Kidney capillary endothelial cell (primary cell): ENCODE data around the gene MAPRE2.

Experiments
- DNase-seq: peaks from one replicate; pipeline ENCODE4 v3.0.0-alpha.2; 2018; ENCODE audit warnings: low spot score

Gene MAPRE2

GRCh38 chr18:35182151-35182550, 140.9 kb downstream of the MAPRE2 start:
- DNase-seq = no peak

- no peak for DNase-seq
Observed at GRCh38 chr18:35183886-35184285, 142.7 kb downstream of the MAPRE2 start.

- DNase-seq = no peak
Observed at GRCh38 chr18:35185771-35186170, 144.6 kb downstream of the MAPRE2 start.

DNA sequence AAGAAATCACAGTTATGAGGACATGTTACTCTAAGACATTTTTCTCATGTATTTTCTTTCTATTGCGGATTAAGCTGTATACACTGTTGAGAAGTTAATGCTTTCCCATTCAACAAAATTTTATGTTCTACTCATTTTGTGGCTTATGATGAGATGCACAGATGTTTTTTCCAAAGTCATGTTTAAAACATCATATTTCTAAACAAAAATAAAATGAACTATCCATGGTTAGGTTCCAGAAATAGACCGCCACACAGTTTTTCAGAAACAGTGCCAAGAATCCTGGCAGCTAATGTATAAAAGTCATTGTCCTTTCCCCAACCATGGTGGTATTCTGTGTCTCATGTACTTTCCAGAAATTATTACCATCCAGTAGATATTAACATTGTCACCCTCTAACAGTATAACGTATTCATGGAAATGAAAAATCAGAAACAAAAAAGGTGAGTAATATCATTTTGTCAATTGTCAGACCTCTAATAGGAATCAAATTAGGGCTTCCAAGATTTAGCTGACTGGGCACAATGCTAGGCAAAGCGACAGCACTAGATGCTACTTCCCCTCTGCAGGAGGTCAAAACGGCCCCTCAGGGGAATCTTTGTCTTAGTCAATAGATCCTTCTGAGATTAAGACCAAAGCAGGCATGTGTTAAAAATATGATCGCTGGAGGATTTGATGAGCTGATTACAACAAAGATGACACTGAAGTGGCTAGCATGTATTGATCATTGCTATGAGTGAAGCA, 145.2 kb downstream of the MAPRE2 start:
- no peak for DNase-seq

- no peak for DNase-seq
Observed at GRCh38 chr18:35189510-35189909, 148.3 kb downstream of the MAPRE2 start.

DNA sequence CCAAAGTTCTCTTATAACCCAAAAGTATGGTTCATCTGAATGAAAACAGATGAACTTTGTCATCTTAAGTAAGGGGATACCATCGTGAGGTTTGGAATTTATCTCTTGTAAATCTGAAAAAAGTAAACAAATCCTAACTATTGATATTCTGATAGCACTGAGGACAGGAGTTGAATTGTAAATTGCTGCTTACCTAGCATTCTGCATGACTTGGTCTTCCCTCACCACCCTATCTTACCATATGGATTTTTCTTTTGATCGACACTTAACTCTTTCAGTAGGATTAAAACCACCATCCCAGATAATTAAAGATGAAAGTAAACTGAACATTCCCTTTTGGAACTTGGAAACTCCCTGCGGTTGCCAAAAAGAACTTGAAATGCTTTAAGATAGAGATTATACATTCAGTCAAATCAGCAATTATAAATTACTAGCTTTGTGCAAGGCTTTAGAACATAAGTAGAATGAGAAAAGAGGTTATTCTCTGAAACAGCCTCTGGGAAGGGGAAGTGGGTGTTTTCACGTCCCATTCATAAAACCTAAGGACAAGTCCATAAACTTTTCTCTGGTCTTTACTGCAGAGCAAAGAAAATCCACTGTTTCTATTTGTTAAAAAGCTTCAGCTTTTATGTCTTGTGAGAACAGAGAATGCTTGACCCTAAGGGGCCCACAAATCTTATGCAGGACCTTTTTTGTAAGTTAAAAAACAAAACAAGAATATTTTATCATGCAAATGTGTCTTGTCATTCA, 149.9 kb downstream of the MAPRE2 start:
- no peak for DNase-seq

DNA sequence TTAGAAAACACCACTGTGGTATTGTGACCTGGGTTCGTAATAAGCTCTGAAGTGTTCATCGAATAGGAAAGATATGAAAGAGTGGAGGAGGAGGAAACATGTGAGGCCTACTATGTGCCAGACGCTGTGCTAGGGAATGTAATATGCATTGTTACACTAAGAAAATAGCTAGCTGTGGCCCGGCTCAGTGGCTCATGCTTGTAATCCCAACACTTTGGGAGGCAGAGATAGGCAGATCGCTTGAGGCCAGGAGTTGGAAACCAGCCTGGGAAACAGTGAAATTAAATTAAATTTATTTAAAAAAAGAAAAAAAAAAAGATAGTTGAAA, 150.4 kb downstream of the MAPRE2 start:
- no peak for DNase-seq

GRCh38 chr18:35192415-35192814, 151.2 kb downstream of the MAPRE2 start:
- DNase-seq = no peak
